ENCODE measurements around the gene CAPZB. TPM values are rescaled to one million over a fixed set of nuclear protein-coding genes. Genes with fewer than 3 reads are reported as not detected.

Gene CAPZB
- total RNA-seq, 4 donors from 2014 or later = 84.7 to 124 (median 103) TPM

DNA sequence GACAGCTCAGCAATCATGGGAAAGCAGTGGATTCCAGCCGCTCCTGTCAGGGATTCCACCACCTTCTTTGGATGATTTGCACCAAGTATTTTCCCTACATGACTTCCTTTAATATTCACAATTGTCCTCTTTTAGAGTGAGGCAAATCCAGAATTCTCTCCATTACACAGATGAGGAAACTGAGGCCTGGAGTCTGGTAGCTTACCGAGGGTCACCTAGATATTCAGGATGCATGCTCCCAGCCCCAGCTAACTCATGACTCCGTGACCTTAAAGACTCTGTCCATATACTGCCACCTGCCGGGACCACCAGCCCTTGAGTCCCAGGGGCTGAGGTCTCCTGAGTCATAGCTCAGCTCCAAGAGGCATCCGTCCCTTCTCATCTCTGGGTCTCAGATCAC lies 80.6 kb downstream of the CAPZB start:
- intact Hi-C loops (cut with DNase I; ENCODE audit: low total_unique reads) = no loop called here
- TF ChIP-seq, protein P1, sequence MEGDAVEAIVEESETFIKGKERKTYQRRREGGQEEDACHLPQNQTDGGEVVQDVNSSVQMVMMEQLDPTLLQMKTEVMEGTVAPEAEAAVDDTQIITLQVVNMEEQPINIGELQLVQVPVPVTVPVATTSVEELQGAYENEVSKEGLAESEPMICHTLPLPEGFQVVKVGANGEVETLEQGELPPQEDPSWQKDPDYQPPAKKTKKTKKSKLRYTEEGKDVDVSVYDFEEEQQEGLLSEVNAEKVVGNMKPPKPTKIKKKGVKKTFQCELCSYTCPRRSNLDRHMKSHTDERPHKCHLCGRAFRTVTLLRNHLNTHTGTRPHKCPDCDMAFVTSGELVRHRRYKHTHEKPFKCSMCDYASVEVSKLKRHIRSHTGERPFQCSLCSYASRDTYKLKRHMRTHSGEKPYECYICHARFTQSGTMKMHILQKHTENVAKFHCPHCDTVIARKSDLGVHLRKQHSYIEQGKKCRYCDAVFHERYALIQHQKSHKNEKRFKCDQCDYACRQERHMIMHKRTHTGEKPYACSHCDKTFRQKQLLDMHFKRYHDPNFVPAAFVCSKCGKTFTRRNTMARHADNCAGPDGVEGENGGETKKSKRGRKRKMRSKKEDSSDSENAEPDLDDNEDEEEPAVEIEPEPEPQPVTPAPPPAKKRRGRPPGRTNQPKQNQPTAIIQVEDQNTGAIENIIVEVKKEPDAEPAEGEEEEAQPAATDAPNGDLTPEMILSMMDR (IDR thresholded peaks at IDR 0.05) = no peak
- TF ChIP-seq POLR2A (IDR thresholded peaks at IDR 0.05) = no peak
- no peak for DNase-seq (ENCODE audit: low spot score in 2 of 2)
- no peak overlapping the region for H3K4me3 ChIP-seq (ENCODE audit: low read depth, poor library complexity, severe bottlenecking)
- WGBS, 2 donors = 80 to 84% methylated on average over 5 of the region's 5 CpGs

DNA sequence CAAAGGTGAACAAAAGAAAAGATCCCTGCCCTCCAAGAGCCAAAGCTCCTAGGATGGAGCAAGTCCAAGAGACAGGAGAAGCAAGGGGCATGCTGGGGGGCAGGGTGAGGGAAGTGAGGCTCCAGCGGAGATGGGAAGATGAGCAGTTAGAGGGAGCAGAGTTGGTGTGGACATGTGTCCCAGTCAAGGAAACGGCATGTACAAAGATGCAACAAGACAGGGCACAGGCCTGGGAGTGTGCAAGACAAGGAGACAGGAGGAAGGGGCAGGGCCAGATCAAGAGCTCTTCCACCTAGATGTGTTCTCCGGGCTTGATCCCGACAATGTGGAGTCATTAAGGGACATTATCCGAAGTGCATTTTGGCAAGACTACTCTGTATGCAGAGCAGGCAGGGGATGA lies 82.1 kb downstream of the CAPZB start:
- intact Hi-C loops (cut with DNase I; ENCODE audit: low total_unique reads) = no loop called here
- 67 to 86% methylated on average over 5 of the region's 5 CpGs for WGBS, 2 donors
- no peak for DNase-seq (ENCODE audit: low spot score in 2 of 2)
- no peak overlapping the region for H3K4me3 ChIP-seq (ENCODE audit: low read depth, poor library complexity, severe bottlenecking)
- TF ChIP-seq POLR2A (IDR thresholded peaks at IDR 0.05) = no peak
- TF ChIP-seq, protein P1 (IDR thresholded peaks at IDR 0.05) = no peak

DNA sequence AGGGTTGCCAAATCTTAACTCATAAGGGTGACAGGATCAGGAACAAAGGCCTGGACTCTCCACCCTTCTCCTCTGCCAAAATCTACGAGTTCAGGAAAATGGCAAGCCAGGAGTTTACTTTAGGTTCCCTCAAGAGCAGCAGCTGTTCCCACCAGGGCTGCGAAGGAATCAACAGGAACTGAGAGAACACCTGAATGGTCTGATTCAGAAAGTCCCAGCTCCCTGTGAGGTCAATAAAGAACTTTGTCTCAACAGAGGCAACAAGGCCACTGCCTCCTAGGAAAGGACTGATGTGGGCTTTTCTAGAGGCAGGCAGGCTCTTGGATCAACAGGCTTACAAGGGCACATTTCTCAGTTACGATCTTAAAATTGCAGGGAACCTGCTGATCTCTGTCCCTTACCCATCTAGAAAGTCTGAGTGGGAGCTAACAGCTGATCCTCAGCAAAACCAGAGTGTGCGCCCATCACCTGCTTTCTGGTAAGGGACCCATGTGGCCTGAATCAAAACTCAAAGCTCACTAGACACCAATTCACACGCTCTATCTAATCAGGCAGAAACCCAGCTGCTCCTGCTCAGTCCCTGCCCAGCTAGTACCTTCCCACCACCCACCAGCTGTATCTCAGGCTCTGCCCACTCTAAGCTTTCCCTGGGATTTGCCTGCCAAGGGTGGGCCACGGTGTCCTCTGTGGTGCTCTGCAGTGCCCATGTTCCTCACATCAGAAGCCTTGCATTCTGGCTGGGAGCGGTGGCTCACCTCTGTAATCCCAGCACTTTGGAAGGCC lies 83.1 kb downstream of the CAPZB start:
- 81 to 83% methylated on average over 7 of the region's 7 CpGs for WGBS, 2 donors
- TF ChIP-seq, protein P1 (IDR thresholded peaks at IDR 0.05) = no peak
- TF ChIP-seq POLR2A (IDR thresholded peaks at IDR 0.05) = no peak
- intact Hi-C loops (cut with DNase I; ENCODE audit: low total_unique reads) = no loop called here
- no peak overlapping the region for H3K4me3 ChIP-seq (ENCODE audit: low read depth, poor library complexity, severe bottlenecking)
- DNase-seq (ENCODE audit: low spot score in 2 of 2) = no peak

DNA sequence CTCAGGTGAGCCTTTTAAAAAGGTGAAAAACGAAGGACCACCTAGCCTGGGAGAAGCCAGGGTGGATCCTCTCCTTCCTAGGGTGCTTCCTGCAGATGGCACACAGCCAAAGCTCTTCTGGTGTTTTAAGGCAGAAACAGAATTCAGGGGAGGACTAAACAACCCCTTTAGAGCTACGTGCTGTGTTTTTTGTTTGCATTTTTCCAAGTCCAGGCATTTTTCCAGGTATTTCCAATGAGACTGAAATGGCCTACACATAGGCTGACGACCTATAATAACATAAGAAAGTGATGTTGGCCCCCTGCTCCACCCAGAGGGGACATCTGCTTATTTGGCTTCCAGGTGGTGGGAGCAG lies 83.8 kb downstream of the CAPZB start:
- intact Hi-C loops (cut with DNase I; ENCODE audit: low total_unique reads) = no loop called here
- no peak for DNase-seq (ENCODE audit: low spot score in 2 of 2)
- TF ChIP-seq, protein P1 (IDR thresholded peaks at IDR 0.05) = no peak
- TF ChIP-seq POLR2A (IDR thresholded peaks at IDR 0.05) = no peak
- H3K4me3 ChIP-seq (ENCODE audit: low read depth, poor library complexity, severe bottlenecking) = no peak overlapping the region
- 73 to 82% methylated on average over 3 of the region's 3 CpGs for WGBS, 2 donors

DNA sequence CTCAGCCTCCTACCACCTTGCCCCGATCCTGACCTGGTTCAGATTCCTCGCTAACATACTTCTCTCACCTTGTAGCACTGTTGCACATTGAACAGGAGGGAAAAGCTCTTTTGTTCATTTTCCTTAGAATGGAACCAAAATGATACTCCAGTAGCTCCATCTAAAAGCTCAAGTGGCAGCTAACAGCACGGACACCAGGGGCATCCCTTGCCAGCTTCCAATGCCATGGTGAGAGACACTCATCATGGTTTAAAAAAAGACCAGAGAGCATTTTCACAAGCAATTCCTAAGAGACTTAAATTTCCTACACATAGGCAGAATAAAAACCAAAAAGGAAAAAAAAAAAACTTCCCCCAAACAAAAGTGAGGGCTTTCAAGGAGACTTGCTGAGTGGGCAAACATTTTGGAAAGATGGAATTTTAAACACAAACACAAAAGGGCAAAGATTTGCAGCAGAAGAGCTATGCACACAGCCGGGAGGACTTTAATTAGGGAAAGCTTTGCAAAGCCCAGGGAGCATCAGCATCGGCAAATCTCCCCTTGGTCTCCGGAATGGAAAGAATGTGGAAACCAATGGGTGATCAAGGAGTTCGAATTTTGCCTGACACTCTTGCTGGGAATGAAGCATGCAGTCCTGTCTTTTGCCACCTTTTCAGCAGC lies 84.3 kb downstream of the CAPZB start:
- intact Hi-C loops (cut with DNase I; ENCODE audit: low total_unique reads) = no loop called here
- H3K4me3 ChIP-seq (ENCODE audit: low read depth, poor library complexity, severe bottlenecking) = no peak overlapping the region
- no peak for TF ChIP-seq POLR2A (IDR thresholded peaks at IDR 0.05)
- TF ChIP-seq, protein P1 (IDR thresholded peaks at IDR 0.05) = no peak
- WGBS, 2 donors = 73 to 75% methylated on average over 7 of the region's 7 CpGs
- no peak for DNase-seq (ENCODE audit: low spot score in 2 of 2)

Measured in lower leg skin (tissue), 4 donors.